ENCODE results near the gene PKDREJ.

The PKDREJ gene

GRCh38 chr22:46230262-46230901 is 32.8 kb downstream of the PKDREJ start:
- H3K27ac ChIP-seq (ENCODE audit: low read depth, low read length), result no peak overlapping the region
- no peaks in the 10 kb centered on the region for H3K27me3 ChIP-seq (ENCODE audit: insufficient read depth, low read length)
- no peak overlapping the region for H2AFZ ChIP-seq (ENCODE audit: low read length, unreplicated experiment)
- H3K4me3 ChIP-seq (ENCODE audit: low read depth, low read length), result no peak overlapping the region
- H3K36me3 ChIP-seq (ENCODE audit: insufficient read depth, low read length), result no peaks in the 10 kb centered on the region
- H3K4me1 ChIP-seq (ENCODE audit: control insufficient read depth, insufficient read depth, low read length, unreplicated experiment), result no peaks in the 10 kb centered on the region
- no peaks in the 10 kb centered on the region for H3K79me2 ChIP-seq (ENCODE audit: control insufficient read depth, insufficient read depth, low read length, unreplicated experiment)

GRCh38 chr22:46229701-46230100 is 33.4 kb downstream of the PKDREJ start:
- Histone ChIP-seq H3K4me3 (ENCODE audit: low read depth, low read length) (no peak overlapping the region), H3K27ac (ENCODE audit: low read depth, low read length) (no peak overlapping the region), H3K4me1 (ENCODE audit: control insufficient read depth, insufficient read depth, low read length, unreplicated experiment) (no peaks in the 10 kb centered on the region)

GRCh38 chr22:46226577-46226976 is 36.6 kb downstream of the PKDREJ start:
- Histone ChIP-seq H3K79me2 (ENCODE audit: control insufficient read depth, insufficient read depth, low read length, unreplicated experiment) (no peaks in the 10 kb centered on the region), H3K4me1 (ENCODE audit: control insufficient read depth, insufficient read depth, low read length, unreplicated experiment) (no peaks in the 10 kb centered on the region), H2AFZ (ENCODE audit: low read length, unreplicated experiment) (no peak overlapping the region), H3K27ac (ENCODE audit: low read depth, low read length) (no peak overlapping the region), H3K27me3 (ENCODE audit: insufficient read depth, low read length) (no peaks in the 10 kb centered on the region), H3K4me3 (ENCODE audit: low read depth, low read length) (no peak overlapping the region), H3K36me3 (ENCODE audit: insufficient read depth, low read length) (no peaks in the 10 kb centered on the region)

More at GRCh38 chr22:46229701-46230100, 33.4 kb downstream of the PKDREJ start:
- Histone ChIP-seq H3K79me2 (ENCODE audit: control insufficient read depth, insufficient read depth, low read length, unreplicated experiment) (no peaks in the 10 kb centered on the region), H3K27me3 (ENCODE audit: insufficient read depth, low read length) (no peaks in the 10 kb centered on the region), H3K36me3 (ENCODE audit: insufficient read depth, low read length) (no peaks in the 10 kb centered on the region), H2AFZ (ENCODE audit: low read length, unreplicated experiment) (no peak overlapping the region)

GRCh38 chr22:46225631-46226030 is 37.5 kb downstream of the PKDREJ start:
- Histone ChIP-seq H3K27me3 (ENCODE audit: insufficient read depth, low read length) (no peaks in the 10 kb centered on the region), H2AFZ (ENCODE audit: low read length, unreplicated experiment) (no peak overlapping the region), H3K4me1 (ENCODE audit: control insufficient read depth, insufficient read depth, low read length, unreplicated experiment) (peaks cover 3% of the 10 kb centered on the region), H3K4me3 (ENCODE audit: low read depth, low read length) (no peak overlapping the region), H3K79me2 (ENCODE audit: control insufficient read depth, insufficient read depth, low read length, unreplicated experiment) (no peaks in the 10 kb centered on the region), H3K36me3 (ENCODE audit: insufficient read depth, low read length) (no peaks in the 10 kb centered on the region), H3K27ac (ENCODE audit: low read depth, low read length) (no peak overlapping the region)

GRCh38 chr22:46224898-46225290 is 38.2 kb downstream of the PKDREJ start:
- Histone ChIP-seq H3K4me3 (ENCODE audit: low read depth, low read length) (no peak overlapping the region), H3K27ac (ENCODE audit: low read depth, low read length) (no peak overlapping the region), H3K4me1 (ENCODE audit: control insufficient read depth, insufficient read depth, low read length, unreplicated experiment) (peaks cover 3% of the 10 kb centered on the region), H3K36me3 (ENCODE audit: insufficient read depth, low read length) (no peaks in the 10 kb centered on the region), H3K27me3 (ENCODE audit: insufficient read depth, low read length) (no peaks in the 10 kb centered on the region), H2AFZ (ENCODE audit: low read length, unreplicated experiment) (no peak overlapping the region), H3K79me2 (ENCODE audit: control insufficient read depth, insufficient read depth, low read length, unreplicated experiment) (no peaks in the 10 kb centered on the region)

- Histone ChIP-seq H3K79me2 (ENCODE audit: control insufficient read depth, insufficient read depth, low read length, unreplicated experiment) (no peaks in the 10 kb centered on the region), H2AFZ (ENCODE audit: low read length, unreplicated experiment) (no peak overlapping the region), H3K4me3 (ENCODE audit: low read depth, low read length) (no peak overlapping the region), H3K27ac (ENCODE audit: low read depth, low read length) (no peak overlapping the region), H3K27me3 (ENCODE audit: insufficient read depth, low read length) (no peaks in the 10 kb centered on the region), H3K4me1 (ENCODE audit: control insufficient read depth, insufficient read depth, low read length, unreplicated experiment) (peaks cover 3% of the 10 kb centered on the region), H3K36me3 (ENCODE audit: insufficient read depth, low read length) (no peaks in the 10 kb centered on the region)
Measured at GRCh38 chr22:46224044-46224897, 38.9 kb downstream of the PKDREJ start.

GRCh38 chr22:46220921-46221320 is 42.2 kb downstream of the PKDREJ start:
- Histone ChIP-seq H3K36me3 (ENCODE audit: insufficient read depth, low read length) (no peaks in the 10 kb centered on the region), H3K79me2 (ENCODE audit: control insufficient read depth, insufficient read depth, low read length, unreplicated experiment) (no peaks in the 10 kb centered on the region), H3K27ac (ENCODE audit: low read depth, low read length) (no peak overlapping the region), H2AFZ (ENCODE audit: low read length, unreplicated experiment) (no peak overlapping the region), H3K4me3 (ENCODE audit: low read depth, low read length) (no peak overlapping the region), H3K4me1 (ENCODE audit: control insufficient read depth, insufficient read depth, low read length, unreplicated experiment) (peaks cover 3% of the 10 kb centered on the region), H3K27me3 (ENCODE audit: insufficient read depth, low read length) (no peaks in the 10 kb centered on the region)

GRCh38 chr22:46219636-46220035 is 43.5 kb downstream of the PKDREJ start:
- Histone ChIP-seq H3K4me3 (ENCODE audit: low read depth, low read length) (no peak overlapping the region), H3K36me3 (ENCODE audit: insufficient read depth, low read length) (no peaks in the 10 kb centered on the region), H2AFZ (ENCODE audit: low read length, unreplicated experiment) (no peak overlapping the region), H3K79me2 (ENCODE audit: control insufficient read depth, insufficient read depth, low read length, unreplicated experiment) (no peaks in the 10 kb centered on the region), H3K27ac (ENCODE audit: low read depth, low read length) (no peak overlapping the region), H3K27me3 (ENCODE audit: insufficient read depth, low read length) (no peaks in the 10 kb centered on the region), H3K4me1 (ENCODE audit: control insufficient read depth, insufficient read depth, low read length, unreplicated experiment) (peaks cover 3% of the 10 kb centered on the region)

- no peaks in the 10 kb centered on the region for H3K4me1 ChIP-seq (ENCODE audit: control insufficient read depth, insufficient read depth, low read length, unreplicated experiment)
- H3K27ac ChIP-seq (ENCODE audit: low read depth, low read length), result no peak overlapping the region
- no peaks in the 10 kb centered on the region for H3K79me2 ChIP-seq (ENCODE audit: control insufficient read depth, insufficient read depth, low read length, unreplicated experiment)
- H3K27me3 ChIP-seq (ENCODE audit: insufficient read depth, low read length), result no peaks in the 10 kb centered on the region
- H2AFZ ChIP-seq (ENCODE audit: low read length, unreplicated experiment), result no peak overlapping the region
- H3K36me3 ChIP-seq (ENCODE audit: insufficient read depth, low read length), result no peaks in the 10 kb centered on the region
- no peak overlapping the region for H3K4me3 ChIP-seq (ENCODE audit: low read depth, low read length)
Measured at GRCh38 chr22:46214616-46215015, 48.5 kb downstream of the PKDREJ start.

- H3K27me3 ChIP-seq (ENCODE audit: insufficient read depth, low read length), result no peaks in the 10 kb centered on the region
- H3K36me3 ChIP-seq (ENCODE audit: insufficient read depth, low read length), result no peaks in the 10 kb centered on the region
- no peaks in the 10 kb centered on the region for H3K79me2 ChIP-seq (ENCODE audit: control insufficient read depth, insufficient read depth, low read length, unreplicated experiment)
- no peak overlapping the region for H3K4me3 ChIP-seq (ENCODE audit: low read depth, low read length)
- H2AFZ ChIP-seq (ENCODE audit: low read length, unreplicated experiment), result no peak overlapping the region
- H3K4me1 ChIP-seq (ENCODE audit: control insufficient read depth, insufficient read depth, low read length, unreplicated experiment), result no peaks in the 10 kb centered on the region
- H3K27ac ChIP-seq (ENCODE audit: low read depth, low read length), result no peak overlapping the region
Measured at GRCh38 chr22:46214149-46214548, 49.0 kb downstream of the PKDREJ start.

GRCh38 chr22:46213052-46213451 is 50.1 kb downstream of the PKDREJ start:
- H3K27me3 ChIP-seq (ENCODE audit: insufficient read depth, low read length), result no peaks in the 10 kb centered on the region
- no peaks in the 10 kb centered on the region for H3K4me1 ChIP-seq (ENCODE audit: control insufficient read depth, insufficient read depth, low read length, unreplicated experiment)
- H3K79me2 ChIP-seq (ENCODE audit: control insufficient read depth, insufficient read depth, low read length, unreplicated experiment), result no peaks in the 10 kb centered on the region
- 0 out of 2 replicates have a peak, but pooled peaks cover 4% of the 10 kb centered on the region for H3K36me3 ChIP-seq (ENCODE audit: insufficient read depth, low read length)
- no peak overlapping the region for H2AFZ ChIP-seq (ENCODE audit: low read length, unreplicated experiment)
- no peak overlapping the region for H3K27ac ChIP-seq (ENCODE audit: low read depth, low read length)
- H3K4me3 ChIP-seq (ENCODE audit: low read depth, low read length), result no peak overlapping the region

Data from ACC112 (cell line).